ENCODE measurements around the gene SMIM30. TPM values are rescaled to one million over a fixed set of nuclear protein-coding genes. Genes with fewer than 3 reads are reported as not detected.
A peak's percentile ranks its signal among the peaks of the same experiment; 100 is the strongest.

Gene SMIM30
- total RNA-seq, 1 donor from 2014 or later: 12.9 TPM

- ATAC-seq: no peak
- no peak for DNase-seq (ENCODE audit: low spot score)
These were observed 8.6 kb downstream of the SMIM30 start for GRCh38 chr7:113109718-113110117.

- ATAC-seq (no peak), DNase-seq (ENCODE audit: low spot score) (no peak)
These were observed 18.2 kb downstream of the SMIM30 start for GRCh38 chr7:113100121-113100603.

- ATAC-seq (no peak), DNase-seq (ENCODE audit: low spot score) (no peak)
These were observed 19.0 kb downstream of the SMIM30 start for GRCh38 chr7:113099284-113099919.

GRCh38 chr7:113094517-113095249 lies 23.7 kb downstream of the SMIM30 start:
- DNase-seq (ENCODE audit: low spot score) (no peak), ATAC-seq (no peak)

- no peak for DNase-seq (ENCODE audit: low spot score)
- no peak for ATAC-seq
These were observed 24.8 kb downstream of the SMIM30 start for GRCh38 chr7:113093561-113093960.

- DNase-seq (ENCODE audit: low spot score): no peak
- no peak for ATAC-seq
These were observed 25.6 kb downstream of the SMIM30 start for GRCh38 chr7:113092762-113093161.

DNA sequence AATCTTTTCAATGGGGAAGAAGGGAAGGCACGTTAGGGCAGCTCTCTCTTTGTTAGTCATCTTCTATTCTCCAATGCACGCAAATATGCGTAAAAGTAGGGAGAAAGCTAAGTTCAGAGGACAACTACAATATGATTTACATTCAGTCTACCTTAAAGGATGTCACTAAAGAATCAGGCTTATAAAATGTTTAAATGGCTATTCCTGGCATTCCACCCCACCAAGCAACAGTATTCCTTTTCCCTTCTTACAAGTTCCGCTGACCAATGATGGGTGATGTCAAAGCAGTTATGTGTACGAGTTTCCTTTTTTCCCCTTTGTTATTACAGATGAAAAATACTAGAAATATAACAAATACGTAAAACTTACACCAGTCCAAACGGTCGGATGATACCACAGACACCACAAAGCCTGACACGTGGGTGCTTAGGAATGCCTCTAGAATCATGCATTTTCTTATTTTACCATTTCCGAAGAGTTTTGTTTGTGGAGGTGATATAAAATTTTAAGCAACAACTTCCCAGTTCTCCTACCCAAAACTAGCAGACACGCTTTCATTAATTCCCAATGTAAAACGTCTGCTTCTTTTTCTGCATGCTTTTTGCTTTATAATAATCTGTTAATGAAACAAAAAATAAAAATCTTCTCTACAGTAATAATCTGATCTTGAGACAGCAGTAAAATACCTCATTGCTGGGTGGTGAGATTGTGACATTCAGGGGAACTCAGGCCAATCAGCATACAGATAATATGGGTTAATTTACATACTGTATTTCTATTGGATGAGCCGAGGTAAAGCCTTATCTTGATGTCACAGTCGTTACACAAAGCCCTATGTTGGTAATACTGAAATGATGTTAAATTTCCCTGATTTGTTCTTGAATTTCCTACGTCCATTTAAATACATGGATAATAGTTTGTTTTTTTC lies 31.0 kb downstream of the SMIM30 start:
- ATAC-seq (no peak), DNase-seq (ENCODE audit: low spot score) (no peak)

- DNase-seq (ENCODE audit: low spot score) (no peak), ATAC-seq (peak; percentile 27)
These were observed 31.9 kb downstream of the SMIM30 start, which contains the start of gene GPR85 for GRCh38 chr7:113086431-113086888. Gene GPR85, minus strand, starts transcription at chr7:113086827. Its CDS starts 2,106 bp downstream, at chr7:113084721.

- ATAC-seq: no peak
- DNase-seq (ENCODE audit: low spot score): no peak
These were observed 32.5 kb downstream of the SMIM30 start for GRCh38 chr7:113085781-113086390.

GRCh38 chr7:113084496-113085172 lies 33.7 kb downstream of the SMIM30 start:
- no peak for DNase-seq (ENCODE audit: low spot score)
- ATAC-seq: no peak

GRCh38 chr7:113083816-113084495 lies 34.4 kb downstream of the SMIM30 start:
- no peak for ATAC-seq
- no peak for DNase-seq (ENCODE audit: low spot score)

- no peak for DNase-seq (ENCODE audit: low spot score)
- ATAC-seq: no peak
These were observed 35.1 kb downstream of the SMIM30 start for GRCh38 chr7:113083132-113083815.

GRCh38 chr7:113078331-113078730 lies 40.0 kb downstream of the SMIM30 start:
- no peak for DNase-seq (ENCODE audit: low spot score)
- ATAC-seq: no peak

DNA sequence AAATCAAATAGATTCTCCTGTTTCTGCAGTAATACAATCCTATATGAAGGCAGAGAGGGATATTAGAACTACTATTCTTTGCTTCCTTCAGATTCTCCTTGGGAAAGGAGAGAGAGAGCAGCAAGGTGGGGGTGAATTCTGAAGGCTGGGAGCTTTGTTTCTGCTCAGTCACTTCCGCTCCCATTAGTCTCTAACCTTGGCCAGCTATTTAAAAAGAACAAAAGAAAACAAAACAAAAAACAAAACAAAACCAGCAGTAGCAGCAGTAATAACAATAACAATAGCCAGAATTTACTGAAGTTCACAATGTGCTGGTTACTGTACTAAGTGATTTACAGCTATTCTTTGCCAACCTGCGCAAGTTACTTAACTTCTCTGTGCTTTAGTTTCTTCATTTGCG lies 41.7 kb downstream of the SMIM30 start:
- ATAC-seq (no peak), DNase-seq (ENCODE audit: low spot score) (no peak)

GRCh38 chr7:113071465-113071864 lies 46.9 kb downstream of the SMIM30 start:
- DNase-seq (ENCODE audit: low spot score) (no peak), ATAC-seq (no peak)

Measured in left lobe of liver (tissue), 2 donors.